H1 (cell line): ENCODE data around the gene PTH1R. TPM values are rescaled to one million over a fixed set of nuclear protein-coding genes. Genes with fewer than 3 reads are reported as not detected.
A peak's percentile ranks its signal among the peaks of the same experiment; 100 is the strongest.

Experiments used
- CHD7 ChIP-seq: fragments of 300-600 bp; sonication (generic); IDR thresholded peaks from 2 replicates; pipeline ENCODE4 v1.7.1; 2012; ENCODE audit warnings: low read length, moderate library complexity, mild to moderate bottlenecking, inconsistent platforms; ENCODE audit not compliant: insufficient replicate concordance
- CTCF ChIP-seq, 3 experiments: IDR thresholded peaks; 1 replicate in 2 of 3; 2 replicates in 1 of 3; pipeline versions ENCODE4 v1.5.1 to v1.6.1; 2011; ENCODE audit warnings: low read length in 3 of 3, mild to moderate bottlenecking in 3 of 3, inconsistent platforms in 2 of 3, low read depth in 1 of 3, moderate library complexity in 1 of 3; ENCODE audit not compliant: insufficient read depth in 1 of 3; ENCODE audit errors: control extremely low read depth in 1 of 3
- GABPA ChIP-seq: IDR thresholded peaks from 2 replicates; pipeline ENCODE4 v1.6.1; 2011; ENCODE audit warnings: mild to moderate bottlenecking, low read length, moderate library complexity, borderline replicate concordance; ENCODE audit not compliant: insufficient read depth
- NANOG ChIP-seq: IDR thresholded peaks from 2 replicates; pipeline ENCODE4 v1.6.1; 2011; ENCODE audit warnings: low read length, low read depth, mild to moderate bottlenecking, inconsistent platforms; ENCODE audit not compliant: insufficient read depth, poor library complexity, severe bottlenecking
- RBBP5 ChIP-seq: IDR thresholded peaks from 2 replicates; pipeline ENCODE4 v1.7.1; 2012; ENCODE audit warnings: low read depth, mild to moderate bottlenecking, inconsistent platforms, low read length, moderate library complexity, borderline replicate concordance
- SP1 ChIP-seq: IDR thresholded peaks from 2 replicates; pipeline ENCODE4 v1.6.1; 2011; ENCODE audit warnings: low read depth, low read length
- polyA plus RNA-seq, 7 experiments: library from polyadenylated mRNA; depleted of rRNA in 3 of 7; stranded (reverse) in 5 of 7; unstranded in 2 of 7; fragments of >200 nt in 5 of 7; fragments of 200-250 nt in 2 of 7; gene quantifications; 1 replicate in 5 of 7; 2 replicates in 1 of 7; 4 replicates in 1 of 7; pipeline versions ENCODE4 v1.2.1 to v1.2.3, GENCODE V29; 2011 to 2013; ENCODE audit warnings: missing spikeins in 2 of 7, mixed read lengths in 2 of 7
- total RNA-seq: library from RNA; stranded (reverse); fragmentation: NEBNext Ultra II Directional; extraction: Animal tissue kit (Norgen Biotek cat#: 25700); gene quantifications from 2 replicates; pipeline ENCODE4 v1.2.1, GENCODE V29; 2021

The PTH1R gene
- total and polyA plus RNA-seq, 2 of the 8 experiments (the other 6 are each of a cell fraction or from before 2014, with no cell fraction given), result 0.57 to 1.5 TPM

- TF ChIP-seq CHD7, result no peak
- no peak for TF ChIP-seq NANOG
- TF ChIP-seq SP1, result no peak
- TF ChIP-seq RBBP5, result no peak
- peak; percentile 65 to 79 (median 72) for TF ChIP-seq CTCF (IDR thresholded peaks at IDR 0.05; ENCODE audit: control extremely low read depth in 1 of 3, insufficient read depth in 1 of 3, low read depth in 1 of 3, low read length in 3 of 3)
- TF ChIP-seq GABPA, result no peak
Observed at GRCh38 chr3:46923559-46924350, 46.2 kb downstream of the PTH1R start (continued).
